Measurements from ENCODE around the gene LRP8. TPM values are rescaled to one million over a fixed set of nuclear protein-coding genes. Genes with fewer than 3 reads are reported as not detected.
A peak's percentile ranks its signal among the peaks of the same experiment; 100 is the strongest.

The LRP8 gene
- polyA plus RNA-seq, 1 donor = 5.9 TPM

GRCh38 chr1:53262000-53262399 lies 65.9 kb downstream of the LRP8 start:
- DNase-seq (ENCODE audit: low read depth) = no peak

DNA sequence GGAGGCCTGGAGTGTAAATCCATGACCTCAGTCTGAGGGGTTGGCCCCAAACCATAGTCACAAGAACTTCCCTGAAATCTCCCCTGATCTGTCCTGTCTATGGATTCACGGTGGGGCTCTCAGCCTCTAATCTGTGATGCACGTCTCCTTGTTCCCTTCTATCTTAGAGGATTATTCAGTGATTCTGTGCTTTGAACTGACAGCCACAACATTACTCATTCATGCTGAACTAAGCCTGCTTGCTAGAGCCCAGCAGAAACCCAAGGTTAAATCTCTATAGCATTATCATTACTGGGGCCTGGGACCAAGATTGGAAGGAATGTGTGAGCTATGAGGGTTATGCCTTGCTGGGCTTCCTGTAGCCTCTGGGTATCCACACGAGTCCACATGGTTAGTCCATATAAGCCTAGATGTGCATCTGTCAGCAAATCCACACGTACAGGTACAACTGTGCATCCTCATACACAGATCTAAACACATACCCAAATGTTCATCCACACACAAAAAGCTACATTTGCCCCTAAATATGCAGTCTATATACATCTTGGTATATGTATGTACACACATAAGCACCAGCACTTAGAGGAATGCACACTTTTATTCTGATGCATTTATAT lies 67.1 kb downstream of the LRP8 start:
- DNase-seq (ENCODE audit: low read depth) = no peak

DNA sequence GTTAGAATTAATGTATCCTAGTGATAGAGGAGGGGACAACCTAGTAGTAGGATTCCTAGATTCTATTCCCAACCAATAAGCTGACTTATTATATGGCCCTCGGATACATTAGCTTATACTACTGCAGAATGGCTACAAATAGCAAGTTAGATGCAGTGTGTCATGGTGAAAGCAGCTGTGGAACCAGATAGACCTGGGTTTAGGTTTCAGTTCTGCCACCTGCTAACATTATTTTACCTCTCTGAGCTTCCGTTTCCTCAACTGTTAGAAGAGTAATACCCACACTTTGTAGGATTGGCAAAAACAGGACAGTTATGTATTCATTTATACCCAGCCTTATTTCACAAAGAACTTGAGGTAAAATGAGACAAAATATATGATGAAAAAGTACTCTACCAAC lies 67.9 kb downstream of the LRP8 start:
- no peak for DNase-seq (ENCODE audit: low read depth)

DNA sequence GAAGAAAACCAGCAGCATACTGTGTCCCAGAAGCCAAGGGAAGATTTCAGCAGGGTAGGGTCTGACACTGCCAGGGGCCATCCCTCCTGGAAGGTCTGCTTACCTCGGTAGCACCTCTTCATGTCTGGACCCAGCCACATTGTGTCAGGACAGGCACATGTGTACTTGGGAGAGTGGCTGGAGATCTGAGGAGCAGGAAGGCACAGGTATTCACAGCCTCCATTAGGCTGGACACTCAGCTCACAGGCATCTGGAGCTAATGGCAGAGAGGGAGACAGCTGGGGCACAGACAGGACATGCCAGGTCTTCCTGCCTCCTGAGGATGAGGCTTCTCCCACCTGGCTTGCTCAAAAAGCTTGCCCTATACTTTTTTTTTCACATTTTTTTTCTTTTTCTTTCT lies 69.7 kb downstream of the LRP8 start:
- DNase-seq (ENCODE audit: low read depth) = no peak

DNA sequence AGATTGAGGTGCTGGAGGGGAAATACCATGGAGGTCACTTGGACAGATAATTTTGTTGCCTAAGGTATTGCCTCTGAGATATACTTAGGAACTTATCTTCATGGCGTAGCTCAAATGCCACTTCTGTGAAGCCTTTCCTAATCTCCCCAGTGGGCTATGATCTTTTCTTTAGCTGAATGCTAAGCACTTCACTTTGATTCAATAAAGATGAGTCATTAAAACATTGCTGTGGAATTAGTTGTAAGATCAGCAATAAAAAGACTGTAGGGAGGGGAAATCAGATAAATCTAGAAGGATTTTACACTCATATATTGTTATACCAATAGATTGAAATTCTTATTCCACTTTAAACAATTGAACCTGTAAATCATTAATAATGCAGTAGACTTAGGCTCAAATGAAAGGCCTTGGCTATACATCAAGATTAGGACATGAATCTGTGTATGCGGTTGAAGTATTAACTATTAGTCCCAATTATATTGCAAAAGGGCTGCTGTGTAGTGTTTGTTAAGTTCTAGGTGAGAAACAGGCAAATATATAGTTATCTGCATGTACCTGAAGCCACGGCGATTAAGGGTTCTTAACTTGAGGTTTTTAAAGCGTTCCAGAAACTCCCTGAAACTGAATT lies 70.3 kb downstream of the LRP8 start:
- DNase-seq (ENCODE audit: low read depth) = no peak

- DNase-seq (ENCODE audit: low read depth) = no peak
Observed at GRCh38 chr1:53256511-53257453, 71.1 kb downstream of the LRP8 start.

GRCh38 chr1:53255031-53255430 lies 72.8 kb downstream of the LRP8 start:
- DNase-seq (ENCODE audit: low read depth) = no peak

- DNase-seq (ENCODE audit: low read depth) = no peak
Observed at GRCh38 chr1:53254011-53254640, 73.7 kb downstream of the LRP8 start.

DNA sequence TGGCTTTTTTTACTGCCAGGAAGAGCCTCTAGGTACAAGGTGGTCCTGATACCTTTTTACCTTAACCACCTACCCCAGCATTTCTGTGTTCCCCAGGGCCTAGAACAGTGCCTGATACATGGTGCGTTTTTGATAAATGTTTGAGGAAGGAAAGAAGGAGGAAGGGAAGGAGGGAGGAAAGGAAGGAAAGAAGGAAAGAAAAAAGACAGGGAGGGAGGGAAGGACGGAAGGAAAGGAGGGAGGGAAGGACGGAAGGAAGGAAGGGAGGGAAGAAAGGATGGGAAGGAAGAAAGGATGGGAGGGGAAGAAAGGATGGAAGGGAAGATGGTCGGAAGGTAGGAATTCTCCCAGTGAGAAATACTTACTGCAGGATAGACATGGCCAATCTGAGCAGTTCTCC lies 77.5 kb downstream of the LRP8 start:
- no peak for DNase-seq (ENCODE audit: low read depth)

GRCh38 chr1:53249706-53250105 lies 78.2 kb downstream of the LRP8 start:
- no peak for DNase-seq (ENCODE audit: low read depth)

DNA sequence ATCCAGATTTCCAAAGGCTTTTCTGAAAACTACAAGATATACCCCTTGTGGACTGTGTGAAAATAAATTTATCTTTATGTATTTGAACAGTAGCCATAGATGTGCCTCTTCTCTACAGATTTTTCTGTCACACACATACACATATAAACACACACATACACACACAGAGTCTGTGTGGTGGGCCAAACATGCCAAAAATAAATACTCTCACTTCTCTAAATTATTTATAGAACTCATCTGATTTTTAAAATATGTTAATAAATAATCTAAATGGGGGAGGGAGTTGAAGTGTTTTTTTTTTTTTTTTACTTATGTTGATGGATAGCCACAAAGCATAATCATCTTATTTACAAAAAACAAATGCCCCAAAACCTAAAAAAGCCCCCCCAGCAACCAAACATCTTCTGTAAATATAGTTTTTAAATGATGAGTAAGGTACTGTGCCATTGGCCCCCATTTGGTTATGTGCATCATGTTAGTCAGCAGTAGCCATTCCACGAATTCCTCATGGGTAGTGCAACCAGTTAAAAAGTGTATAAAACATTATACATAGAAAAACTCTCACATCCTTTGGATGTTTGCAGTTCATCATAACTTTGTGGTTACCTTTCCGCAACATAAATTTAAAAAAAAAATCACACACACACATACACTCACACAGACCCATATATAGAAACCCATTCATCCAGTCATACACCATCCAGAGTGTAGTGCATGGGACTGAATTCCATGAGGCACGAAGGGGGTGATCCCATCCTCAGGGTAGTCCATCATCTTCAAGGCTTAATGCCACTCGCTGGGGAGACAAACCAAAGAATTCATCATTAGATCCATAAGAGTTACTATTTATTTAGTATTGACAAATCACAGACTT lies 81.4 kb downstream of the LRP8 start:
- no peak for DNase-seq (ENCODE audit: low read depth)

DNA sequence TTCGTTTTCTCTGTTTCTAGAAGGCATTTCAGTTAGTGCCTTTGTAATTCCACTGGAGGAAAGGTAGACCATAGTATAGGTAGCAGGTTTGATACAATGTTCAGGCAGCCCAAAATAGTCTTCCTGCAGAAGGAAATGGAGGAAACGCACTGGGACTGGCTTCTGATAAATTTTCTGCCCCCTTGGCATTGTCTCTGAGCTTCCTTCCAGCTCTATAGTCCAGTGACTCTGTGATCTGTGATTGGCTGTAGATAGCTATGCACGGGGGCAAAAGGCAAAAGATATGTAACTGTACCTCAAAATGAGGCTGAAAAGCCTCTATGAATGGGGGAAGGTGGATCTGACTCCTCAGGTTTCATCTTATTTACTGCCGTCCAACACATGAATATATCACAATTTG lies 83.7 kb downstream of the LRP8 start:
- DNase-seq (ENCODE audit: low read depth) = no peak

DNA sequence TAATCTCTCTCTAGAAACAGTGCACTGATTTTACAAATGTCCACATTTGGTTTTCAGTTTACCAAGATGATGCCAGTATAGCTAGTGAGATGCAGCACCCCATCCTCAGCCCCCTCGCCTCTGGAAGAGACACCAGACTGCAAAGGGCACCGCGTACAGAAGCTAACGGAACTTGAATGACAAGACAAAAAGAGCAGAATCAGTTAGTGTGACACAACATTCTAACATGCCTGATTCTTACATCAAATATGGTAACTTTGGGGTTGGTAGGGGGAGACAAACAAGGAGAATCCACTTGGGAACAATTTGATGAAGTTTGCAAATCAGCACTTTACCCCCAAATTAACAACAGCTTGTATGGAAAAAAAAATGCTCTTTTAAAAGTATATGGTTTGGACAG lies 85.5 kb downstream of the LRP8 start:
- no peak for DNase-seq (ENCODE audit: low read depth)

DNA sequence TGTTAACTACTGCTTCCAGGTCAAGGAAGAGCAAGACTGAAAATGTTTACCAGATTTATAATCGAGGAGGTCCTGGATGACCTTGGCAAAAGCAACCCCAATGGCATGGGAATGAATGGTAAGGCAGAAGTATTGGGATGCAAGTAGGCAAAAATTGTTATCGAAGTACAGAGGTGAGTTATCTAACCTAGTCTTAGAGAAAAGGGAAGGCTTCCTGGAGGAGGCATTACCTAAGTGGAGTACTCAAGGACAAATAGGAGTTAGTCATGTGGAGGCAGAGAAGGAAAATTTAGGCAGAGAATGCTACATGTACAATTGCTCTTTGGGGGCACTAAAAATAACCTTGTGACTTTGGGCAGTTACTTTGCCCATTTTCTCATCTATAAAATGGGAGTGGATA lies 86.0 kb downstream of the LRP8 start:
- DNase-seq (ENCODE audit: low read depth) = no peak

DNA sequence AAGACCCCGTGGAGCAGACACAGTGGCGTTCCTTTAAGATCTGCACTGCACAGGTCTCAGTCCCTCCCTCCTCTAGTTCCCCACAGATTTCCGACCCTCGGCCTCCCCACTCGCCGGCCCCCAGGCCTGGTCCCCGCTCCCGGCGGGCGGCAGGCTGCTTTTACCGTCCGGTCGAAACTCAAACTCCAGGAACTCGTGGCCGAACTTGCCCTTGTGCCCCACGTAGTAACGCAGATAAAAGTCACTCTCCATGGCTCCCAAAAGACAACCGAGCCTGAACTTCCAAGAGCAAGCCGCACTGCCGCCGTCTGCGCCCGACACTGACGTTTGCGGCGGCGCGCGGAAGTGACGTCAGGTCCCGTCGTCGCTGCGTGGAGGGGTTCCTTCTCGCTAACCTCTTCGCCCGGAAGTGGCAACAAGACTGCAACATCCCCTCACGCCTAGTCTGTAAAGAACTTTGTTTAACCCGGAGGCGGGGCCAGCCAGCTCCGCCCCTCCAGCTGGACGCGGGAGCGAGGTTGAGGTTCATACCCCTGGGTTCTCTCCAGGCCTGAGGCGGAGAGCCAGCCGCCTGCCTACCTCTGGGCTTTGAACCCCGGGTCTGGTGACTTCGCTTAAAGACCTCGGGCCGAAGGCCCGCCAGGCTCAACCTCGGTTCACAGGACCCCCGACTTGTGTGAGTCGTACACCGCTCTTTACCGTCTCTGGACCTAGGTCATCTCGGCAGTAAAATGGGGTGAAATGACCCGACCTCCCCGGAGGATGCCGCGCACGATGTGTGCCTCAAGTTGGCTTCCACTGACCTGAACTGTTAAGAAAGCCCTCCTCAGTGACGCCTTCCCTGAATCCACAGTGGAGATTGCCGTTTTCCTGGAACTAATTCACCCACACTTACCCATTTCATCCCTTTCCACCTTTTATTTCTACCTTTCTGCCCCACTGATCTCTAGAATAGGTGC lies 89.4 kb downstream of the LRP8 start, which contains the start of gene MAGOH:
TSS of gene MAGOH (minus strand) at position 322 of the 959 bp plus-strand sequence. CDS start at position 252, 70 bp downstream.
- peak; percentile 87 for DNase-seq (ENCODE audit: low read depth)

DNA sequence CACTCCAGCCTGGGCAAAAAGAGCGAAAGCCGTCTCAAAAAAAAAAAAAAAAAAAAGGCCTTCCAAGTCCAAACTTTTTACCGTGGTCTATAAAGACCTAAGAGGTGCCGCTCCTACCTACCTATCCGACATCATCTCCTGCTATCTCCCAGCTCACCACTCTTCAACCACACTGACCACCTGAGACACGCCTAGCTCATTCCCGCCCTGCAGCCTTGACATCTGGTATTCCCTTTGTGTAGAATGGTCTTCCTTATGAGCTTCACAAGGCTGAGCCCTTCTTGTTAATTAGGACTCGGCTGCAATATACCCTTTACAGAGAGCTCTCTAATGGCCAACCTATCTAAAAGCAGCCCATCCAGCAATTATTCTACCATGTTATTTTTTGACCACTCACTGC lies 90.2 kb downstream of the LRP8 start:
- no peak for DNase-seq (ENCODE audit: low read depth)

DNA sequence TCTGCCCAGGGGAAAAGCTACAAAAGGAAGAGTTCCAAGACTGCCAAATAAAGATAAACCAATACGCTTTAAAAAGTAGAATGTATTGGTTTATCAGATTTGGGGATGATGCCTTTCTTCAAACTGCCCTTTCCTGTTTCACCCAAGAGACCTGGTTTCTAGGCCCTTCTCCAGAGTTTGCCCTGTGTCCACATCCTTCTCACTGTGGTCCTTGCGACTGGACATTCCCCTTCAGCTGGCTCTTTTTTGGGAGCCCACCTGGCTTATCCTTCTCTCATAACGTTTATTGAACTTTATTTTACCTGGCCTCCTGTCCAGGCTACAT lies 106.9 kb downstream of the LRP8 start:
- no peak for DNase-seq (ENCODE audit: low read depth)

GRCh38 chr1:53220171-53220961 lies 107.5 kb downstream of the LRP8 start, which contains the start of gene CZIB:
TSS of gene CZIB (minus strand) at chr1:53220634. CDS start at chr1:53220575, 59 bp downstream.
- DNase-seq (ENCODE audit: low read depth) = no peak

DNA sequence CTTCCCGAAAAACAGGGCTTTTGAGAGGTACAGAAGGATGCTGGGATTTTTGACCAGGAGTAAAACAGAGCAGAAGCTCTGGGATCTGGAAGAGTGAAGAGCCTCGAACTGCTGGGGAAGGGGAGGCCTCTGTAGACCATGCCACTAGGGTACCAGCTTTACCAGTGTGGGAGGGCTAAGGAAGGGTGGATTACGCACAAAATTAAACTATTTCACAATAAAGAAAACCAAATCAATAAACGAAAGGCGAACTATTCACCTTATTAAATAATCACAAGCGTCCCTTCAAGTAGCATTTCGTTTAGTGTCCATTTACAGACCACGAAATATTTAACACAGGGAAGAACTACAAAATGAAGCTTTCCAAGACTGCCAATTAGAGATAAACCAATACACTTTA lies 108.2 kb downstream of the LRP8 start:
- no peak for DNase-seq (ENCODE audit: low read depth)

All from forelimb muscle (tissue), 1 donor.